Adrenal gland (tissue), 12 donors: ENCODE results near the gene S100A7A. TPM values are rescaled to one million over a fixed set of nuclear protein-coding genes. Genes with fewer than 3 reads are reported as not detected.
"Not testable (repeated sequence)": the region's sequence is repeated elsewhere in the genome, so short reads cannot be mapped to it uniquely, and the experiment has no call there.

Source experiments
- DNase-seq, 7 donors: peaks; one replicate each; pipeline ENCODE4 v3.0.0-alpha.2; 2019 to 2020
- H3K27ac ChIP-seq, 5 donors: fragments of 200-600 bp; sonication (generic) in 4 of 5; 1 replicate in 3 of 5; 2 replicates in 2 of 5; pipeline versions ENCODE4 v1.5.1 to v1.8.0; 2016 to 2020; ENCODE audit warnings: mild to moderate bottlenecking in 1 of 5
- H3K27me3 ChIP-seq: fragments of 200-600 bp; 2 replicates; pipeline ENCODE4 v1.8.0; 2021
- H3K36me3 ChIP-seq, 2 donors: fragments of 200-600 bp; replicated peaks in 1 of 2; 1 replicate in 1 of 2; 2 replicates in 1 of 2; pipeline versions ENCODE4 v1.5.1 to v1.8.0; 2018 to 2022
- H3K4me1 ChIP-seq, 2 donors: fragments of 200-600 bp; replicated peaks in 1 of 2; 1 replicate in 1 of 2; 2 replicates in 1 of 2; pipeline versions ENCODE4 v1.5.1 to v1.8.0; 2018 to 2021
- H3K4me3 ChIP-seq, 4 donors: fragments of 200-600 bp; sonication (generic) in 3 of 4; one replicate each; pipeline ENCODE4 v1.5.1; 2016 to 2018
- H3K9me3 ChIP-seq, 3 donors: fragments of 200-600 bp; sonication (generic) in 1 of 3; replicated peaks in 1 of 3; 1 replicate in 2 of 3; 2 replicates in 1 of 3; pipeline versions ENCODE4 v1.5.1 to v1.8.0; 2016 to 2021
- CTCF ChIP-seq, 6 experiments: fragments of 450-650 bp in 4 of 6; fragments of 200-600 bp in 2 of 6; sonication (generic) in 1 of 6; IDR thresholded peaks; 1 replicate in 5 of 6; 2 replicates in 1 of 6; pipeline versions ENCODE4 v1.5.1 to v1.8.0; 2016 to 2021; ENCODE audit warnings: antibody characterized with exemption in 6 of 6, mild to moderate bottlenecking in 2 of 6, moderate library complexity in 1 of 6
- POLR2A ChIP-seq, 2 donors: fragments of 450-650 bp; IDR thresholded peaks; one replicate each; pipeline ENCODE4 v1.6.1; 2017; ENCODE audit warnings: antibody characterized with exemption in 2 of 2, mild to moderate bottlenecking in 2 of 2, moderate library complexity in 1 of 2
- WGBS, 4 donors: extraction: QIAGEN DNeasy Blood & Tissue Kit in 2 of 4; methylation state at CpG; one replicate each; pipeline versions ENCODE4 v1.1.5 to v1.1.7; 2013 to 2017; 5-methylcytosine and 5-hydroxymethylcytosine counted together
- intact Hi-C, 2 donors: fragments of 100-400 bp; cut with DNase I; formaldehyde crosslinking; loops; one replicate each; pipeline versions ENCODE4 v1.14.1 to v1.15.0; 2022 to 2023
- polyA plus RNA-seq, 3 donors: library from polyadenylated mRNA; stranded (reverse); fragments of 200-250 nt in 2 of 3; fragments of 350-450 nt in 1 of 3; fragmentation: Illumina TruSeq in 1 of 3; extraction: RNeasy Lipid Tissue Mini Kit (QIAGEN cat#74804) in 1 of 3; gene quantifications; one replicate each; pipeline ENCODE4 v1.2.3, GENCODE V29; 2013 to 2014
- total RNA-seq, 9 donors: library from RNA; depleted of rRNA in 4 of 9; stranded (reverse); fragments of >200 nt in 4 of 9; fragments of 120-200 nt in 1 of 9; fragmentation: NEBNext Ultra II Directional in 1 of 9; extraction: Animal tissue kit (Norgen Biotek cat#: 25700) in 1 of 9; gene quantifications; one replicate each; pipeline versions ENCODE4 v1.1.0 to v1.2.4, GENCODE V29; 2013 to 2023
- donor health status: healthy with polysubstance abuse.
- donor health status: Bipolar disorder and iron deficiency.
- donor health status: DM: yes; HTN: yes; CAD: no.
- donor health status: DM: no; HTN: no; CAD: no.
- donor health status: DM: no; HTN: no; CAD: no.
- donor health status: DM: yes; HTN: yes; CAD: no.

The S100A7A gene
- total and polyA plus RNA-seq, 12 donors, result not detected

- TF ChIP-seq CTCF (IDR thresholded peaks at IDR 0.05) (no peak), POLR2A (IDR thresholded peaks at IDR 0.05) (no peak)
- Histone ChIP-seq H3K4me1 (peaks cover 0 to 5% of the 10 kb centered on the region in 2 donors), H3K27me3 (no peaks in the 10 kb centered on the region), H3K9me3 (no peaks in the 10 kb centered on the region), H3K4me3 (no peak overlapping the region), H3K27ac (no peak overlapping the region), H3K36me3 (no peaks in the 10 kb centered on the region)
- intact Hi-C loops, result no loop called here
- DNase-seq, result peak in 3 of 7 donors; percentile 25 to 37 (median 27)
- WGBS, 4 donors, result 36 to 54% (median 40%) methylated on average over 6 to 9 of the region's 9 CpGs
Observed at GRCh38 chr1:153441238-153441755, 25.0 kb downstream of the S100A7A start.

GRCh38 chr1:153443486-153443885, 27.2 kb downstream of the S100A7A start:
- Histone ChIP-seq H3K4me3 (no peak overlapping the region), H3K36me3 (no peaks in the 10 kb centered on the region), H3K27me3 (no peaks in the 10 kb centered on the region), H3K9me3 (no peaks in the 10 kb centered on the region), H3K4me1 (peaks cover 0 to 5% of the 10 kb centered on the region in 2 donors), H3K27ac (no peak overlapping the region)
- intact Hi-C loops, result no loop called here
- WGBS, 4 donors, result 52 to 94% (median 59%) methylated on average over 2 to 4 of the region's 4 CpGs
- TF ChIP-seq CTCF (IDR thresholded peaks at IDR 0.05), result no peak
- no peak for TF ChIP-seq POLR2A (IDR thresholded peaks at IDR 0.05)
- DNase-seq, result no peak

DNA sequence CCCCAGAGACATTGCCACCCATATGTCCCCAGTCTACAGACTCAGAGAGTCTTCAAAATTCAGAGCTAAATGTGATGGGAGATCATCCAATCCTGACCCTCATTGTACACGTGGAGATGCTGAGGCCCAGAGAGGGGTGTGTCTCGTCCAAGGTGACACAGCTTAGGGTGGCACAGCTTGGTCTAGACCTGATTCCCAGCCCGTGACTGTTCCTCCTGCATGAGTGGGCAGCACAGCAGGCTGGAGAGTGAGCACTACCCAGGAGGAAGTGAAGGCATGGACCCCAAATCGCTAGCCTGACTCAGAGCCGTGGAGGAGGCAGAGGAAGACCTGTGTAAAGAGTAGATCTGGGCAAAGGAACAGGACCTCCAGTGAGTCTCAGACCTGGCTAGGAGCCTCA, 27.8 kb downstream of the S100A7A start:
- TF ChIP-seq CTCF (IDR thresholded peaks at IDR 0.05) (no peak), POLR2A (IDR thresholded peaks at IDR 0.05) (no peak)
- DNase-seq, result no peak
- no peaks in the 10 kb centered on the region for H3K9me3 ChIP-seq
- no peaks in the 10 kb centered on the region for H3K27me3 ChIP-seq
- no peak overlapping the region for H3K27ac ChIP-seq
- 37 to 68% (median 66%) methylated on average over 2 to 5 of the region's 5 CpGs for WGBS, 4 donors
- intact Hi-C loops, result no loop called here
- no peaks in the 10 kb centered on the region for H3K36me3 ChIP-seq
- peaks cover 0 to 5% of the 10 kb centered on the region in 2 donors for H3K4me1 ChIP-seq
- no peak overlapping the region for H3K4me3 ChIP-seq

- Histone ChIP-seq H3K4me1 (no peaks in the 10 kb centered on the region), H3K27ac (no peak overlapping the region), H3K27me3 (no peaks in the 10 kb centered on the region), H3K36me3 (no peaks in the 10 kb centered on the region), H3K4me3 (no peak overlapping the region), H3K9me3 (no peaks in the 10 kb centered on the region)
- no peak for TF ChIP-seq POLR2A (IDR thresholded peaks at IDR 0.05)
- TF ChIP-seq CTCF (IDR thresholded peaks at IDR 0.05), result no peak
- DNase-seq, result peak in 3 of 7 donors; percentile 25 to 35 (median 35)
- WGBS, 4 donors, result 64 to 82% (median 78%) methylated on average over 1 of the region's 1 CpG
- intact Hi-C loops, result no loop called here
Observed at GRCh38 chr1:153447498-153448170, 31.3 kb downstream of the S100A7A start.

DNA sequence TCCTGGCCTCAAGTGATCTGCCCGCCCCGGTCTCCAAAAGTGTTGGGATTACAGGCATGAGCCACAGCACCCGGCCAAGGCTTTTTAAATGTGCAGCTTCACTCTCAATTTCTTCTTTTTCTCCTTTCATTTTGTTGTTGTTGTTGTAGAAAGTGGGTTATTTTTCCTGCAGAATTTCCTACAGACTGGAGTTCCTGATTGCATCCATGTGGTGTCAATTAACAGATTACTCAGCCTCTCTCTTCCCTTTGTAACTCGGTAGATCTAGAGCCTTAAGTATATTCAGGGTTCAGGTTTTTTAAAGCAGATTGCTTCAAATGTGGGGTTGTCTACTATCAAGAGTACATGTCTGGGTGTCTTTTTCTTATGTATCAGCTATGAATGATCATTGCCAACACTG, 32.5 kb downstream of the S100A7A start:
- DNase-seq, H3K4me3 ChIP-seq, H3K27ac ChIP-seq, H3K27me3 ChIP-seq, intact Hi-C loops, H3K36me3 ChIP-seq, H3K9me3 ChIP-seq, H3K4me1 ChIP-seq: not testable (repeated sequence)
- 80 to 85% (median 83%) methylated on average over 4 of the region's 4 CpGs for WGBS, 4 donors
